Liver (tissue), 9 donors: ENCODE results near the gene SETBP1. TPM values are rescaled to one million over a fixed set of nuclear protein-coding genes. Genes with fewer than 3 reads are reported as not detected.

Experiments used
- DNase-seq: peaks from one replicate; pipeline ENCODE4 v3.0.0-alpha.2; 2017; ENCODE audit warnings: low spot score
- H3K27ac ChIP-seq, 2 donors: one replicate each; pipeline ENCODE4 v1.7.0; 2013; ENCODE audit warnings: inconsistent platforms in 2 of 2, low read length in 2 of 2, control low read depth in 1 of 2, low read depth in 1 of 2, mild to moderate bottlenecking in 1 of 2
- H3K27me3 ChIP-seq, 4 donors: one replicate each; pipeline versions ENCODE4 v1.6.1 to v1.7.0; 2013; ENCODE audit warnings: low read length in 3 of 4, inconsistent platforms in 1 of 4, mild to moderate bottlenecking in 1 of 4, moderate library complexity in 1 of 4; ENCODE audit not compliant: control insufficient read depth in 4 of 4, insufficient read depth in 4 of 4
- H3K36me3 ChIP-seq, 4 donors: one replicate each; pipeline versions ENCODE4 v1.6.1 to v1.7.0; 2013; ENCODE audit warnings: low read length in 3 of 4, mild to moderate bottlenecking in 3 of 4, low read depth in 1 of 4, moderate library complexity in 1 of 4; ENCODE audit not compliant: control insufficient read depth in 4 of 4, insufficient read depth in 3 of 4
- H3K4me1 ChIP-seq, 4 donors: one replicate each; pipeline versions ENCODE4 v1.6.1 to v1.7.0; 2013; ENCODE audit warnings: low read length in 3 of 4, mild to moderate bottlenecking in 3 of 4, moderate library complexity in 1 of 4; ENCODE audit not compliant: control insufficient read depth in 4 of 4, insufficient read depth in 4 of 4
- H3K4me3 ChIP-seq, 3 donors: one replicate each; pipeline versions ENCODE4 v1.6.1 to v1.7.0; 2013; ENCODE audit warnings: low read length in 3 of 3, control low read depth in 1 of 3, low read depth in 1 of 3, mild to moderate bottlenecking in 1 of 3
- H3K9ac ChIP-seq, 2 donors: one replicate each; pipeline ENCODE4 v1.7.0; 2013; ENCODE audit warnings: low read length in 2 of 2, mild to moderate bottlenecking in 2 of 2, moderate library complexity in 2 of 2, control low read depth in 1 of 2, low read depth in 1 of 2
- H3K9me3 ChIP-seq, 4 donors: one replicate each; pipeline versions ENCODE4 v1.6.1 to v1.7.0; 2013; ENCODE audit warnings: low read length in 3 of 4; ENCODE audit not compliant: control insufficient read depth in 4 of 4
- EGR1 ChIP-seq, 2 donors: IDR thresholded peaks; 2 replicates each; pipeline ENCODE4 v1.6.1; 2016 to 2018; ENCODE audit warnings: antibody characterized with exemption in 2 of 2, low read depth in 2 of 2
- FOXA1 ChIP-seq: IDR thresholded peaks from 2 replicates; pipeline ENCODE4 v1.6.1; 2016; ENCODE audit warnings: antibody characterized with exemption
- FOXA2 ChIP-seq: IDR thresholded peaks from 2 replicates; pipeline ENCODE4 v1.6.1; 2016; ENCODE audit warnings: antibody characterized with exemption
- GABPA ChIP-seq, 2 donors: IDR thresholded peaks in 1 of 2; conservative IDR thresholded peaks in 1 of 2; 2 replicates each; pipeline ENCODE4 v1.6.1; 2016; ENCODE audit warnings: antibody characterized with exemption in 2 of 2, mild to moderate bottlenecking in 1 of 2, moderate library complexity in 1 of 2
- HNF4G ChIP-seq: IDR thresholded peaks from 2 replicates; pipeline ENCODE4 v1.6.1; 2016; ENCODE audit warnings: antibody characterized with exemption
- JUND ChIP-seq, 2 donors: IDR thresholded peaks; 2 replicates each; pipeline ENCODE4 v1.6.1; 2016; ENCODE audit warnings: antibody characterized with exemption in 2 of 2
- MAX ChIP-seq: IDR thresholded peaks from 2 replicates; pipeline ENCODE4 v1.6.1; 2016; ENCODE audit warnings: antibody characterized with exemption
- NR2F2 ChIP-seq: IDR thresholded peaks from 2 replicates; pipeline ENCODE4 v1.6.1; 2016; ENCODE audit warnings: antibody characterized with exemption
- RAD21 ChIP-seq, 2 donors: IDR thresholded peaks; 2 replicates each; pipeline ENCODE4 v1.6.1; 2016; ENCODE audit warnings: antibody characterized with exemption in 2 of 2, mild to moderate bottlenecking in 2 of 2
- RXRA ChIP-seq, 2 donors: IDR thresholded peaks; 2 replicates each; pipeline ENCODE4 v1.6.1; 2017 to 2018; ENCODE audit warnings: antibody characterized with exemption in 2 of 2, mild to moderate bottlenecking in 1 of 2
- SP1 ChIP-seq: IDR thresholded peaks from 2 replicates; pipeline ENCODE4 v1.6.1; 2018; ENCODE audit warnings: antibody characterized with exemption, mild to moderate bottlenecking
- TAF1 ChIP-seq: conservative IDR thresholded peaks from 2 replicates; pipeline ENCODE4 v1.6.1; 2016; ENCODE audit warnings: antibody characterized with exemption, mild to moderate bottlenecking
- WGBS: extraction: QIAGEN DNeasy Blood & Tissue Kit; methylation state at CpG from one replicate; pipeline ENCODE4 v1.1.7; 2013; 5-methylcytosine and 5-hydroxymethylcytosine counted together
- polyA plus RNA-seq, 2 donors: library from polyadenylated mRNA; stranded (reverse) in 1 of 2; unstranded in 1 of 2; fragments of 200-250 nt in 1 of 2; fragments of >200 nt in 1 of 2; fragmentation: Nextera tagmentation in 1 of 2; extraction: Ambion mirVana in 1 of 2; gene quantifications; one replicate each; pipeline versions ENCODE4 v1.2.1 to v1.2.3, GENCODE V29; 2013 to 2015
- total RNA-seq, 2 donors: library from RNA; depleted of rRNA; stranded (reverse); fragments of >200 nt; gene quantifications; one replicate each; pipeline ENCODE4 v1.2.3, GENCODE V29; 2014
- donor health status: healthy.
- donor health status: healthy.
- donor health status: healthy.
- donor health status: healthy.
- donor health status: healthy.

Gene SETBP1
- total and polyA plus RNA-seq, 4 donors = 2.5 to 15.8 (median 4.7) TPM

GRCh38 chr18:44743631-44744030 lies 62.9 kb downstream of the SETBP1 start:
- no peak for TF ChIP-seq FOXA2
- TF ChIP-seq NR2F2 = no peak
- no peak for TF ChIP-seq RAD21 (IDR thresholded peaks at IDR 0.05)
- Histone ChIP-seq H3K4me3 (no peak overlapping the region), H3K4me1 (peaks cover 1 to 11% (median 5%) of the 10 kb centered on the region in 4 donors), H3K36me3 (no peaks in the 10 kb centered on the region), H3K27ac (no peak overlapping the region), H3K9me3 (no peaks in the 10 kb centered on the region), H3K9ac (no peak overlapping the region), H3K27me3 (no peaks in the 10 kb centered on the region)
- no peak for DNase-seq
- 91% methylated on average over 2 of the region's 2 CpGs for WGBS

GRCh38 chr18:44744161-44745121 lies 63.8 kb downstream of the SETBP1 start:
- WGBS = 88% methylated on average over 50 of the region's 50 CpGs

GRCh38 chr18:44747157-44747556 lies 66.5 kb downstream of the SETBP1 start:
- peaks cover 0 to 9% (median 5%) of the 10 kb centered on the region in 4 donors for H3K4me1 ChIP-seq
- H3K36me3 ChIP-seq = no peaks in the 10 kb centered on the region
- no peak overlapping the region for H3K4me3 ChIP-seq
- no peak overlapping the region for H3K27ac ChIP-seq
- 92% methylated on average over 1 of the region's 1 CpG for WGBS
- no peaks in the 10 kb centered on the region for H3K9me3 ChIP-seq
- TF ChIP-seq HNF4G (no peak), MAX (no peak)
- H3K27me3 ChIP-seq = no peaks in the 10 kb centered on the region
- DNase-seq = no peak
- H3K9ac ChIP-seq = no peak overlapping the region

More at GRCh38 chr18:44744161-44745121, 63.8 kb downstream of the SETBP1 start:
- no peaks in the 10 kb centered on the region for H3K9me3 ChIP-seq
- H3K9ac ChIP-seq = no peak overlapping the region
- H3K4me3 ChIP-seq = no peak overlapping the region
- no peak for DNase-seq
- no peak for TF ChIP-seq NR2F2
- TF ChIP-seq HNF4G = no peak
- no peak for TF ChIP-seq JUND (IDR thresholded peaks at IDR 0.05)
- no peak for TF ChIP-seq RXRA (IDR thresholded peaks at IDR 0.05)
- no peak for TF ChIP-seq EGR1 (IDR thresholded peaks at IDR 0.05; ENCODE audit: low read depth in 2 of 2)
- TF ChIP-seq FOXA1 = no peak
- TF ChIP-seq SP1 = no peak
- TF ChIP-seq FOXA2 = no peak
- no peak for TF ChIP-seq GABPA (IDR thresholded peaks at IDR 0.05 in 1 of 2, conservative IDR thresholded peaks at IDR 0.05 in 1 of 2)
- no peaks in the 10 kb centered on the region for H3K36me3 ChIP-seq
- H3K27me3 ChIP-seq = no peaks in the 10 kb centered on the region
- no peak overlapping the region for H3K27ac ChIP-seq
- peaks cover 1 to 11% (median 5%) of the 10 kb centered on the region in 4 donors for H3K4me1 ChIP-seq

GRCh38 chr18:44748582-44748981 lies 67.9 kb downstream of the SETBP1 start:
- peaks cover 0 to 3% (median 0%) of the 10 kb centered on the region in 4 donors for H3K4me1 ChIP-seq
- no peak for TF ChIP-seq TAF1
- 91% methylated on average over 5 of the region's 5 CpGs for WGBS
- DNase-seq = no peak
- H3K36me3 ChIP-seq = no peaks in the 10 kb centered on the region
- H3K9ac ChIP-seq = no peak overlapping the region
- no peaks in the 10 kb centered on the region for H3K9me3 ChIP-seq
- no peaks in the 10 kb centered on the region for H3K27me3 ChIP-seq
- no peak overlapping the region for H3K4me3 ChIP-seq
- H3K27ac ChIP-seq = no peak overlapping the region
